ENCODE data around the gene LAS1L.

LAS1L gene

GRCh38 chrX:65476564-65476963 lies 58.0 kb downstream of the LAS1L start:
- TF ChIP-seq CTCF (IDR thresholded peaks at IDR 0.05) = no peak
- no peaks in the 10 kb centered on the region for H3K4me1 ChIP-seq
- H3K27me3 ChIP-seq (ENCODE audit: control insufficient read depth, insufficient read depth, low read length) = no peaks in the 10 kb centered on the region
- no peak overlapping the region for H3K4me2 ChIP-seq (ENCODE audit: low read length)
- no peaks in the 10 kb centered on the region for H3K36me3 ChIP-seq (ENCODE audit: control insufficient read depth, insufficient read depth, low read length)
- H3K9me3 ChIP-seq (ENCODE audit: control insufficient read depth, low read length) = no peaks in the 10 kb centered on the region
- no peak overlapping the region for H3K27ac ChIP-seq
- H2AFZ ChIP-seq = no peak overlapping the region
- no peaks in the 10 kb centered on the region for H3K79me2 ChIP-seq
- H3K9ac ChIP-seq = no peak overlapping the region
- no peak overlapping the region for H3K4me3 ChIP-seq (ENCODE audit: low read depth, low read length)

- H2AFZ ChIP-seq = no peak overlapping the region
- H3K36me3 ChIP-seq (ENCODE audit: control insufficient read depth, insufficient read depth, low read length) = no peaks in the 10 kb centered on the region
- H3K4me1 ChIP-seq = no peaks in the 10 kb centered on the region
- H3K9ac ChIP-seq = no peak overlapping the region
- H3K27ac ChIP-seq = no peak overlapping the region
- H3K27me3 ChIP-seq (ENCODE audit: control insufficient read depth, insufficient read depth, low read length) = no peaks in the 10 kb centered on the region
- no peak for TF ChIP-seq CTCF (IDR thresholded peaks at IDR 0.05)
- no peaks in the 10 kb centered on the region for H3K9me3 ChIP-seq (ENCODE audit: control insufficient read depth, low read length)
- no peak overlapping the region for H3K4me3 ChIP-seq (ENCODE audit: low read depth, low read length)
- no peaks in the 10 kb centered on the region for H3K79me2 ChIP-seq
- no peak overlapping the region for H3K4me2 ChIP-seq (ENCODE audit: low read length)
Observed at GRCh38 chrX:65463550-65463949, 71.0 kb downstream of the LAS1L start.
